HG02970 (cell line): ENCODE measurements around the gene CLIC3.

ENCODE experiments used
- ATAC-seq: cut with Tn5 transposase; IDR thresholded peaks from one replicate; pipeline ENCODE4 v1.9.1; 2021; ENCODE audit warnings: mild to moderate bottlenecking, moderate library complexity, moderate number of reproducible peaks; ENCODE audit not compliant: unreplicated experiment, low FRiP score

CLIC3 gene

GRCh38 chr9:136983656-136984314 is 12.6 kb downstream of the CLIC3 start:
- no peak for ATAC-seq

GRCh38 chr9:136983167-136983566 is 13.2 kb downstream of the CLIC3 start:
- no peak for ATAC-seq

GRCh38 chr9:136982232-136983051 is 13.9 kb downstream of the CLIC3 start, which contains the start of gene LCNL1:
TSS of gene LCNL1 (plus strand) at chr9:136982993. CDS start at chr9:136983587, 594 bp downstream.
- no peak for ATAC-seq

- ATAC-seq = no peak
Measured at GRCh38 chr9:136981588-136982231, 14.7 kb downstream of the CLIC3 start.

- no peak for ATAC-seq
Measured at GRCh38 chr9:136980669-136981478, 15.5 kb downstream of the CLIC3 start.

GRCh38 chr9:136979769-136980587 is 16.4 kb downstream of the CLIC3 start:
- ATAC-seq = no peak

GRCh38 chr9:136978865-136979544 is 17.4 kb downstream of the CLIC3 start:
- ATAC-seq = no peak

GRCh38 chr9:136978073-136978864 is 18.1 kb downstream of the CLIC3 start:
- ATAC-seq = no peak

GRCh38 chr9:136977649-136978072 is 18.7 kb downstream of the CLIC3 start:
- ATAC-seq = no peak

- no peak for ATAC-seq
Measured at GRCh38 chr9:136977223-136977622, 19.1 kb downstream of the CLIC3 start, which contains the start of gene PTGDS. TSS of gene PTGDS (plus strand) at chr9:136977504. CDS start at chr9:136977579, 75 bp downstream.

GRCh38 chr9:136975644-136976043 is 20.7 kb downstream of the CLIC3 start:
- ATAC-seq = no peak

GRCh38 chr9:136974817-136975535 is 21.4 kb downstream of the CLIC3 start:
- no peak for ATAC-seq

- no peak for ATAC-seq
Measured at GRCh38 chr9:136973618-136974617, 22.4 kb downstream of the CLIC3 start.

- ATAC-seq = no peak
Measured at GRCh38 chr9:136972743-136973142, 23.6 kb downstream of the CLIC3 start.

GRCh38 chr9:136972335-136972734 is 24.0 kb downstream of the CLIC3 start:
- ATAC-seq = no peak

GRCh38 chr9:136971746-136972145 is 24.6 kb downstream of the CLIC3 start:
- ATAC-seq = no peak
